ENCODE results near the gene COL7A1. TPM values are rescaled to one million over a fixed set of nuclear protein-coding genes. Genes with fewer than 3 reads are reported as not detected.

The COL7A1 gene
- total RNA-seq, 1 donor from 2014 or later = 28.7 TPM

- Mint-ChIP-seq H3K27ac (ENCODE audit: unreplicated experiment) (peak overlapping the region; percentile 41), H3K36me3 (ENCODE audit: low read depth, unreplicated experiment) (peaks cover 17% of the 10 kb centered on the region), H3K4me1 (ENCODE audit: low read depth, unreplicated experiment) (peaks cover 16% of the 10 kb centered on the region), H3K9me3 (ENCODE audit: unreplicated experiment) (no peaks in the 10 kb centered on the region), H3K27me3 (ENCODE audit: low read depth, unreplicated experiment) (peaks cover 2% of the 10 kb centered on the region), H3K4me3 (ENCODE audit: unreplicated experiment) (peak overlapping the region; percentile 88)
- H3K36me3 ChIP-seq (ENCODE audit: insufficient read depth, low read length) = no peaks in the 10 kb centered on the region
- H3K27ac ChIP-seq (ENCODE audit: low read depth, low read length) = no peak overlapping the region
- peak overlapping the region; percentile 85 for H3K9ac ChIP-seq (ENCODE audit: low read length)
- H2AFZ ChIP-seq (ENCODE audit: low read depth, low read length) = peak overlapping the region; percentile 83
- H3K4me2 ChIP-seq (ENCODE audit: low read length) = peak overlapping the region; percentile 87
- peaks cover 16% of the 10 kb centered on the region for H3K4me1 ChIP-seq (ENCODE audit: insufficient read depth, low read length)
- no peaks in the 10 kb centered on the region for H3K9me3 ChIP-seq (ENCODE audit: insufficient read depth, low read depth, low read length)
- DNase-seq (ENCODE audit: low read depth) = no peak
- H3K79me2 ChIP-seq (ENCODE audit: insufficient read depth, low read length) = peaks cover 22% of the 10 kb centered on the region
- peak overlapping the region; percentile 77 for H3K4me3 ChIP-seq (ENCODE audit: insufficient read depth, low read depth, low read length)
- H4K20me1 ChIP-seq (ENCODE audit: insufficient read depth, low read length) = peaks cover 30% of the 10 kb centered on the region
- TF ChIP-seq CTCF (IDR thresholded peaks at IDR 0.05; ENCODE audit: insufficient read depth, low read depth, low read length) = no peak
- no peak for TF ChIP-seq EZH2 (IDR thresholded peaks at IDR 0.05; ENCODE audit: insufficient read depth, low read length)
- no peaks in the 10 kb centered on the region for H3K27me3 ChIP-seq (ENCODE audit: insufficient read depth, low read length)
- no peak for FAIRE-seq
Measured at GRCh38 chr3:48636149-48636655, 41.1 kb upstream of the COL7A1 start.

DNA sequence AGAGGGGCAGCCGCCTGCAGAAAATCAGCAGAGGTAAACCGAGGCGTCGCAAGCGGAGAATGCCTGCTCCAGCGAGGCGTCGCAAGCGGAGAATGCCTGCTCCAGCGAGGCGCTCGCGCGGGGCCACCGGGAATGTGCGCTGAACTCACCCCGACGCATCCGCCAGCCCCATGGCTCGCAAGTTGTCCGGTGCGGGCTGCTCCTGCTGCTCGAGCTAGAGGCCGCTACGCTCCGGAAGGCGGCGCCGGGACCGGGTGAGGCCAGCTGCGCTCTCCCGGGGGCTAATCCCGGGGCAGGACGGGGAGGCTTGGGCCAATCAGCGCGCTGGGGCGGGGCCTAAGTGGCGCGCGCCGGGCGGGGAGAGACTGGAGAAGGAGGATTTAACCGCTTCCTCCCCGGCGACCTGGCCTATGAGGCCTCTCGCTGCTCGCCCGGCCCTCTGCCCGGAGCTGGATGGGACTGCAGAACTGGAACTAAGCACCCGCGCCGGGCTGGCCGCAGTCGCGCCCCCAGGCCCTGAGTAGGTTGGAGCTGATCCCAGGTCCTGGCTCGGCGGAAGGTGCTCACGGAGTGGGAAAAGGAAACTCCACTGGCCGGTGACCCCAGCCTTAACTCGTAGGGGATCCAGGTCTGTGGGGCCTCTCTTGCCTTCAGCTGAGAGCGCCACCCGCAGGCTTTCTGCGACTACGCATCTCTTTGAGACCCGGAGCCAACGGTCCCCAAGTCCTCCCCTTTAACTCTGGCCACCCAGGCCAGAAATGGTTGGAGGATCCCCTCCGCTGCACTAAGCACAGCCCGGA, 40.3 kb upstream of the COL7A1 start, which contains the start of gene SLC26A6:
Gene SLC26A6, minus strand, starts transcription at position 240 of the 800 bp plus-strand sequence. Its CDS starts 68 bp downstream, at position 172.
- Mint-ChIP-seq H3K27me3 (ENCODE audit: low read depth, unreplicated experiment) (peaks cover 2% of the 10 kb centered on the region), H3K36me3 (ENCODE audit: low read depth, unreplicated experiment) (peaks cover 23% of the 10 kb centered on the region), H3K9me3 (ENCODE audit: unreplicated experiment) (no peaks in the 10 kb centered on the region), H3K27ac (ENCODE audit: unreplicated experiment) (peak within 1 kb of the TSS; percentile 87), H3K4me1 (ENCODE audit: low read depth, unreplicated experiment) (peaks cover 16% of the 10 kb centered on the region), H3K4me3 (ENCODE audit: unreplicated experiment) (peak within 1 kb of the TSS; percentile 88)
- no peaks in the 10 kb centered on the region for H3K27me3 ChIP-seq (ENCODE audit: insufficient read depth, low read length)
- peak within 1 kb of the TSS; percentile 36 for H3K27ac ChIP-seq (ENCODE audit: low read depth, low read length)
- peak within 1 kb of the TSS; percentile 83 for H2AFZ ChIP-seq (ENCODE audit: low read depth, low read length)
- no peaks in the 10 kb centered on the region for H3K36me3 ChIP-seq (ENCODE audit: insufficient read depth, low read length)
- peak within 1 kb of the TSS; percentile 77 for H3K4me3 ChIP-seq (ENCODE audit: insufficient read depth, low read depth, low read length)
- TF ChIP-seq EZH2 (IDR thresholded peaks at IDR 0.05; ENCODE audit: insufficient read depth, low read length) = no peak
- peak; percentile 36 for TF ChIP-seq CTCF (IDR thresholded peaks at IDR 0.05; ENCODE audit: insufficient read depth, low read depth, low read length)
- peak within 1 kb of the TSS; percentile 87 for H3K4me2 ChIP-seq (ENCODE audit: low read length)
- H3K79me2 ChIP-seq (ENCODE audit: insufficient read depth, low read length) = peaks cover 22% of the 10 kb centered on the region
- H3K4me1 ChIP-seq (ENCODE audit: insufficient read depth, low read length) = peaks cover 16% of the 10 kb centered on the region
- DNase-seq (ENCODE audit: low read depth) (peak; percentile 88), FAIRE-seq (no peak)
- peaks cover 34% of the 10 kb centered on the region for H4K20me1 ChIP-seq (ENCODE audit: insufficient read depth, low read length)
- H3K9me3 ChIP-seq (ENCODE audit: insufficient read depth, low read depth, low read length) = no peaks in the 10 kb centered on the region
- peak within 1 kb of the TSS; percentile 85 for H3K9ac ChIP-seq (ENCODE audit: low read length)
